ENCODE results near the gene TAPT1. TPM values are rescaled to one million over a fixed set of nuclear protein-coding genes. Genes with fewer than 3 reads are reported as not detected.
A peak's percentile ranks its signal among the peaks of the same experiment; 100 is the strongest.
"Not testable (repeated sequence)": the region's sequence is repeated elsewhere in the genome, so short reads cannot be mapped to it uniquely, and the experiment has no call there.

TAPT1 gene
- total RNA-seq, 2 experiments from 2014 or later: 32.6 to 34.4 TPM

DNA sequence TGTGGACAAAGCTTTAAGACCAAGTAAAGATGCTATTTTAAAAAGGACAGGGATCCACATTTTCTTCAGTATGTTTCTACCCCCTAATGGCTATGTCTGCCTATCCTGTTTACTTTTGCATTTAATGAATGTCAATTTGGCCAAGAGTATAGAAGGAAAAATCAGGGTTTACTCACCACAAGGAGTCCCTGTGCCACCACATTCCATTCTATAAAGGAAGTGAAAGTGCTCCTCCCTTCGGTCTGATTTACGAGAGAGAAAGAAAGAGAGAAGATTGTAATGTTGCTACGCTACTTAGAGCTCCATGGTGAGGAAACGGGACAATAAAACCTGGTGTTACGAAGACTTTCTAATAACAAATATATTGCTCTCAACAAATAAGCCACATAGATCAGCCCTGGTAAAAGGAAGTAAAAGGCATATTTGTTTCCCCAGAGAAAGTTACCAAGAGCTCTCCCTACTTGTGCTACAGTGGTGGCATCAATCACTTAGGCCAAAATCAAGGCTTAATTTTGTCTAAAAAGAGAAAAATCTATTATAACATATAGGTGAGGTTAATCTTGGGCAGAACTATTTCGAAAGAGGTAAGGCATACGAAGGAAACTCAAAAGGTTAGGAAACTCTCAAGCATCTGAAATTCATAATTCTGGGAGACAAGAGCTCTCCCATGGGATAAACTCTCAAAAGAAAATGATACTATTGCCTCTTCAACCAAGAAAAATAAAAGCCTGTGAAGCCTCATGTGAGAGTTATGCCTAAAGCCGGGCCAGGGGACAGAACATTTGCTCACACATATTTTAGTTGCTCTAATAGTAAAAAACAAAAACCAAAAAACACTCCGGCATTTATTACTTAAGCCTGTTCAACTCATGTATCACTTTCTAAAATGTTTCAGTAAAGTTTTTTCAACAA lies 29.5 kb downstream of the TAPT1 start:
- ATAC-seq (peak; percentile 19), DNase-seq (no peak)
- Mint-ChIP-seq H3K27ac (peak overlapping the region; percentile 4), H3K4me1 (peaks cover 36% of the 10 kb centered on the region), H3K27me3 (no peaks in the 10 kb centered on the region), H3K36me3 (ENCODE audit: low read depth) (peaks cover 32% of the 10 kb centered on the region), H3K9me3 (ENCODE audit: low read depth) (no peaks in the 10 kb centered on the region), H3K4me3 (no peak overlapping the region)
- ChIA-PET CTCF (interaction anchor here (0.6 to 2.9 kb wide), 11 partner anchors 10 to 314 kb away, joined by 3 to 32 read pairs (median 3); no protein-coding TSS in a partner anchor), POLR2A (no interaction called here)
- intact Hi-C loops (cut with DNase I, micrococcal nuclease): loop anchor here in 1 of 2 experiments (2.0 kb wide), 1 partner anchor 170 kb away; no protein-coding TSS in a partner anchor

DNA sequence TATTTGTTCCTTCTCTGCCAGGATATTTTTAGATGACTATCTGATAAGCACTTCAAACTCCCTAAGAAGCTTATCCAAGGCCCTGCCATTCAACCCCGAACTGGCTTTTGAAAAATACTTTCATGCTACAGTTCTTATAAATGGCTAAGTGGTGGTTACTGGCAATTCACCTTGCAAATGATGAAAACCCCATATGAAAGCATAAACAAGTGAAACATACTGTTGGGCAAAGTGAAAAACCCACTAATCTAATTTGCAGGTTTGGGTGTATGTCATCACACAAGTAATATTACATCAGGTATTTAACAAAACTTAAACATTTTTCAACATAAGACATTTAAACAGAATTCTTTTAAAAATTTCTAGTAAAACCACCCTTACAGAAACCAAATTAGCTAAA lies 31.1 kb downstream of the TAPT1 start:
- no peak overlapping the region for H3K27ac Mint-ChIP-seq
- no peak overlapping the region for H3K4me3 Mint-ChIP-seq
- ATAC-seq (peak; percentile 47), DNase-seq (no peak)
- H3K27me3 Mint-ChIP-seq: no peaks in the 10 kb centered on the region
- intact Hi-C loops (cut with DNase I, micrococcal nuclease): no loop called here
- POLR2A ChIA-PET: interaction anchor here (0.7 kb wide), 1 partner anchor 12 kb away, joined by 4 read pairs; no protein-coding TSS in a partner anchor
- peaks cover 35% of the 10 kb centered on the region for H3K4me1 Mint-ChIP-seq
- CTCF ChIA-PET: interaction anchor here (2.9 kb wide), 1 partner anchor 12 kb away, joined by 32 read pairs; no protein-coding TSS in a partner anchor
- H3K36me3 Mint-ChIP-seq (ENCODE audit: low read depth): peaks cover 31% of the 10 kb centered on the region
- no peaks in the 10 kb centered on the region for H3K9me3 Mint-ChIP-seq (ENCODE audit: low read depth)

DNA sequence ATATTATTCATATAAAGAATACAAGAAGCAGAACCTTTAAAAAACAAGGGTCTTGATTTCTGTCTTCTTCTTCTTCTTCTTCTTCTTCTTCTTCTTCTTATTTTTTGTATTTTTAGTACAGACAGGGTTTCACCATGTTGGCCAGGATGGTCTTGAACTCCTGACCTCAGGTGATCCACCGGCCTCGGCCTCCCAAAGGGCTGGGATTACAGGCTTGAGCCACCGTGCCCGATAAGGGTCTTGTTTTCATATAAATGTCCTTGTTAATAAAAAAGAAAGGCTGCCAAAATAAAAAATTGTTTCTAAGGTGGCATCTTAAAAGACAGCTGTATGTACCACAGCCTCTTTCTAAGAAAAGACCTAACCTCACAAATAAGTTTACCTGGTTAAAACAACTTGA lies 31.5 kb downstream of the TAPT1 start:
- H3K4me1 Mint-ChIP-seq: peaks cover 35% of the 10 kb centered on the region
- ChIA-PET CTCF (interaction anchor here (2.9 kb wide), 1 partner anchor 12 kb away, joined by 32 read pairs; no protein-coding TSS in a partner anchor), POLR2A (interaction anchor here (0.7 kb wide), 1 partner anchor 12 kb away, joined by 4 read pairs; no protein-coding TSS in a partner anchor)
- H3K27me3 Mint-ChIP-seq; ATAC-seq; H3K9me3 Mint-ChIP-seq (ENCODE audit: low read depth); DNase-seq; H3K27ac Mint-ChIP-seq; H3K4me3 Mint-ChIP-seq; intact Hi-C loops (cut with DNase I, micrococcal nuclease): not testable (repeated sequence)
- peaks cover 33% of the 10 kb centered on the region for H3K36me3 Mint-ChIP-seq (ENCODE audit: low read depth)

DNA sequence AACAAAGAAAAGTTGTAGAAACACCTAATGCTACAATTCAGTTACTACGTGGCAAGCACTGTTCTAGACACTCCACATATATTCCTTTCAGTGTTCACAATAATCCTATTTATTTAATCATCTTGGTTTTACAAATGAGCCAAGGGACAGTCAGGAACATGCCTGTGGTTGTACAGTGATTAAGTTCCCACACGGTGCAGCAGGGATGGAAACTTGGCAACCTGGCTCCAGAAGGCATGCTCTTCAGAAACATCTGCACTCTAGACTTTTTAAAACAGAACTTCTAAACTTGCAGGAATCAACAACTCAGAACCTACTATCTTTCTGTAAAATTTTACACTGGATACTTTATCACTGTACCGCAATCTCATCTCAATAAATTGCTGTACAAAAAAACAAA lies 32.1 kb downstream of the TAPT1 start:
- CTCF ChIA-PET: no interaction called here
- DNase-seq (no peak), ATAC-seq (no peak)
- H3K4me3 Mint-ChIP-seq: no peak overlapping the region
- peaks cover 39% of the 10 kb centered on the region for H3K36me3 Mint-ChIP-seq (ENCODE audit: low read depth)
- POLR2A ChIA-PET: no interaction called here
- H3K27me3 Mint-ChIP-seq: no peaks in the 10 kb centered on the region
- intact Hi-C loops (cut with DNase I, micrococcal nuclease): no loop called here
- H3K4me1 Mint-ChIP-seq: peaks cover 35% of the 10 kb centered on the region
- no peaks in the 10 kb centered on the region for H3K9me3 Mint-ChIP-seq (ENCODE audit: low read depth)
- H3K27ac Mint-ChIP-seq: peak overlapping the region; percentile 25

DNA sequence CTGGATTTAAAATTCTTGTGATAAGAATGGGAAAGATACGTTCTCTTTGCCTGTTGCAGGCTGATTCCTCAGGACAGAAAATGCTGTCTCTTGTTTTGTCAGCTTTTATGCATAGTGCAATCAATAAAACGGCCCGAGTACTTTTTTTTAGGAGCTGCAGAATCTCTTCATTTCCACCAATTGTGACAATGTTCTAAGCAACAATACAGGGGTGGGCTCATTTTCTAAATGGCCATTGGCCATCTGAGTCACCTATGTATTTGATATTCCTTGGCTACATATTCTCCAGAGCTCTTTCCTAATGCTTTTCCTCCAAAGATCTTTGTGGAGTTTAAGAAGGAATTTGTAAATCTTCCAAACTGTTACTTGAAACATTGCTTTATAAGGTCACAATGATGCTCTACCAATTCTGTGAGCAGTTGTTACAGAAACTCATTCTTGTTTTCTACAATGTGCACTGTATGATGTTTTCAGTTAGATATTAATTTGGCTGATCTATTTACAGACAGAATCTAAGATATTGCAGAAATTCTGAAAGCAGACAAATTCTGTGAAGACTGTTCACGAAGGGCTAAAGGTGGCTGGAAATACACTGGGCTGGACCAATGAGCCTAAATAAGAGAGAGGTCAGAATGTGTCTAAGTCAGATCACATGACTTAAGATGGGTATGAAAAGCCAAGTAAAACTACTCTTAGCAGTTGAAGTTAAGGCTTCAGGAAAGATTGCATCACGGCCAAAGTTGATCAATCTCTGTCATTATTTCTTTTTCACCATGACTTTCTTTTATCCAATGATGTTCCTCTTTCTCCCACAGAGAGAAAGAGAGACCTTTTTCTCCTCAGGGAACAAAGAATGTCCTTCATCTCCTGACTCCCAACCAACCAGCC lies 33.4 kb downstream of the TAPT1 start:
- no peak overlapping the region for H3K4me3 Mint-ChIP-seq
- POLR2A ChIA-PET: no interaction called here
- peak overlapping the region; percentile 28 for H3K27ac Mint-ChIP-seq
- H3K9me3 Mint-ChIP-seq (ENCODE audit: low read depth): no peaks in the 10 kb centered on the region
- intact Hi-C loops (cut with DNase I, micrococcal nuclease): no loop called here
- CTCF ChIA-PET: interaction anchor here (0.6 to 1.3 kb wide), 4 partner anchors 10 to 542 kb away, joined by 3 to 6 read pairs (median 4); no protein-coding TSS in a partner anchor
- H3K27me3 Mint-ChIP-seq: no peaks in the 10 kb centered on the region
- H3K4me1 Mint-ChIP-seq: peaks cover 30% of the 10 kb centered on the region
- no peak for DNase-seq
- no peak for ATAC-seq
- peaks cover 37% of the 10 kb centered on the region for H3K36me3 Mint-ChIP-seq (ENCODE audit: low read depth)

DNA sequence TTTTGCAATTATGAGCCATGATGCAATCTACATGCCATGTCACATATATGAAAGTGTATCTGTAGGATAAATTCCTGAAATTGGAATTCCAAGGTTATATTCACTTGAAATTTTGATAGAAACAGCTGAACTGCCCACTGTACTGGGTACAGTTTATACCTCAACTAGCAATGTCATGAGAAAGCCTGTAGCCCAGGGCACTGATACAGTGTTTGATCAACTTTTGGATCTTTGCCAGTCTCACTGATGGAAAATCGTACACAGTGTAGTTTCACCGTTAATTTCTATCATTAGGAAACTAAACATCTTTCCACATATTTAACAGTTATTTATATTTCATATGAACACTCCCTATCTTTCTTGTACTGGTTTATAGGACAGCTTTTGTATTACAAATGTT lies 34.2 kb downstream of the TAPT1 start:
- intact Hi-C loops (cut with DNase I, micrococcal nuclease): no loop called here
- Mint-ChIP-seq H3K27ac (no peak overlapping the region), H3K36me3 (ENCODE audit: low read depth) (peaks cover 37% of the 10 kb centered on the region), H3K27me3 (no peaks in the 10 kb centered on the region), H3K9me3 (ENCODE audit: low read depth) (no peaks in the 10 kb centered on the region), H3K4me1 (peaks cover 24% of the 10 kb centered on the region), H3K4me3 (no peak overlapping the region)
- ChIA-PET POLR2A (no interaction called here), CTCF (interaction anchor here (0.9 to 1.6 kb wide), 4 partner anchors 9 to 164 kb away, joined by 3 to 6 read pairs (median 4); no protein-coding TSS in a partner anchor)
- no peak for ATAC-seq
- DNase-seq: no peak

DNA sequence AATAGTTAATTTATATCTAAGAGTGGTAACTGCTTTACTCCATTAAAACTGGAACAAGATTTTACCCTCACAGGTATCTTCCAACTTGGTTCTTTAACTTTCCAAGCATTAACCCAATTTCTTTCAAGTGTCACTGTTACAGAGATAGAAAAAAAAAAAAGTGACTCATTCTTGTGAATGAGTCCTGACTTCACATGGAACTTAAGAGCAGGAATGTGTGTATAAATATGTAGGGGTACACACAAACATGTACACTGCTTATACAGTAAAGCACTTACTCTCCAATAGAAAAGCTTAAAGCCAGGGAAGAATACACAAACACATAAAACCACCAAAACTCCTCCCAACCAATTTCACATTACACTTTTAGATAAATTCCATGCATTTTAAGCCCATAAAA lies 38.8 kb downstream of the TAPT1 start:
- ATAC-seq (no peak), DNase-seq (no peak)
- Mint-ChIP-seq H3K4me1 (no peaks in the 10 kb centered on the region), H3K4me3 (no peak overlapping the region), H3K27ac (no peak overlapping the region), H3K27me3 (no peaks in the 10 kb centered on the region), H3K9me3 (ENCODE audit: low read depth) (no peaks in the 10 kb centered on the region), H3K36me3 (ENCODE audit: low read depth) (peaks cover 27% of the 10 kb centered on the region)
- ChIA-PET CTCF (interaction anchor here (1.9 to 2.2 kb wide), 2 partner anchors 13 to 15 kb away, joined by 6 to 7 read pairs; no protein-coding TSS in a partner anchor), POLR2A (no interaction called here)
- intact Hi-C loops (cut with DNase I, micrococcal nuclease): no loop called here

DNA sequence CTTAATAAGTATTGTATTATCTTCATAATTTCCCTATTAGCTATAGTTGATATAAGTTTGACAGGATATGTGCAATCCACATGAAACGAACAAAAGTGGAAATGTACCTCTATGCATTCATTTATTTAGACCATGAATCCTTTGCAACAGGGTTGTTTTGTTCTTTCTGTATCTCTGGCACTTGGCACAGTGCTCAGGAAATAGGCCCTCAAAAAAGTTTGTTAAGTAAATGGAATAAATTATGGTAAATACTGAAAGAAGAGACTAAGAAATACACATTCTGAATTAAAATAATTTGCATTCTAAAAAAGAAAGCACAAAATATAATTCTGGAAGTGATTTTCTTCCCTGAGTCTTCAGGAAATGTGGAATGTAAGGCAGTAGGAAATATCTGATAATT lies 39.3 kb downstream of the TAPT1 start:
- no peak overlapping the region for H3K27ac Mint-ChIP-seq

DNA sequence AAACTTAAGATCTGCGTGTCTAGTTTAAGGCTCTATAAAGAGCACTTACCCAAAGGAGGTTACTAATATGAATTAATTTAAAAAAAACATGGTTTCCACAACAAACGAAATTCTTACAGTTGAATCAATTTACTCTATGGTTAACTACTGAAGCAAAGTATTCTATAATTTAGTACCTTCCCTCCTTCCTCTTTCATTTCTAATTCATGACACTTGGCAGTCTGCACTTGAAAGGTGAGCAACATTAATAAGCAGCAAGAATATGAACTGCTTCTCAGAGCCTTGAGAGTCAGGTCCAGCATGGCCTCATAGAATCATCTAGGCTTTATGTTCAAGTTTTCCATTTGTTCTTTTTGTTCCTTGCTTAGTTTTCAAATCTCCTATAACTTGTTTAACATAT lies 42.7 kb downstream of the TAPT1 start:
- DNase-seq: no peak
- no peak overlapping the region for H3K4me3 Mint-ChIP-seq
- no peaks in the 10 kb centered on the region for H3K27me3 Mint-ChIP-seq
- ChIA-PET CTCF (interaction anchor here (0.9 to 2.5 kb wide), 4 partner anchors 11 to 80 kb away, joined by 3 to 8 read pairs (median 6); no protein-coding TSS in a partner anchor), POLR2A (no interaction called here)
- no peaks in the 10 kb centered on the region for H3K9me3 Mint-ChIP-seq (ENCODE audit: low read depth)
- intact Hi-C loops (cut with DNase I, micrococcal nuclease): no loop called here
- H3K36me3 Mint-ChIP-seq (ENCODE audit: low read depth): peaks cover 16% of the 10 kb centered on the region
- no peak for ATAC-seq
- no peak overlapping the region for H3K27ac Mint-ChIP-seq
- no peaks in the 10 kb centered on the region for H3K4me1 Mint-ChIP-seq

More for the DNA sequence above, 39.3 kb downstream of the TAPT1 start:
- intact Hi-C loops (cut with DNase I, micrococcal nuclease): no loop called here
- Mint-ChIP-seq H3K4me3 (no peak overlapping the region), H3K4me1 (no peaks in the 10 kb centered on the region), H3K36me3 (ENCODE audit: low read depth) (peaks cover 27% of the 10 kb centered on the region), H3K9me3 (ENCODE audit: low read depth) (no peaks in the 10 kb centered on the region), H3K27me3 (no peaks in the 10 kb centered on the region)
- ATAC-seq: no peak
- ChIA-PET CTCF (interaction anchor here (1.1 to 2.2 kb wide), 5 partner anchors 13 to 185 kb away, joined by 3 to 7 read pairs (median 4); no protein-coding TSS in a partner anchor), POLR2A (no interaction called here)
- DNase-seq: no peak

DNA sequence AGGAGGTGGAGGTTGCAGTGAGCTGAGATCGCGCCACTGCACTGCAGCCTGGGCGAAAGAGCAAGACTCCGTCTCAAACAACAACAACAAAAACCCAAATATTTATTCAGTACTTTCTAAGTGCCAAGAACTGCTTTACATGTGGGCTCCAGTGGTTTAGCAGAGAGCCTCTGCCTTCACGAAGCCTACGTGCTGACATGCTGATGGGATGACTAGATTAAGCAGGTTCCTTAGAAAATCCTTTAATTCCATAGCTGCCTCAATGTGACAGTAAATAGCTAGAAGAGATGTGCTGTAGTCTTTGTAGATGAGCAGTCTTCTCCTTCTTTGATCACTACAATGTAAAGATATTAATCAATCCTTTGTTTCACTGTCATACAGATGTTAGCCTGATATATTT lies 49.6 kb downstream of the TAPT1 start:
- Mint-ChIP-seq H3K27me3 (no peaks in the 10 kb centered on the region), H3K36me3 (ENCODE audit: low read depth) (peaks cover 11% of the 10 kb centered on the region), H3K9me3 (ENCODE audit: low read depth) (no peaks in the 10 kb centered on the region), H3K27ac (no peak overlapping the region), H3K4me3 (no peak overlapping the region), H3K4me1 (no peaks in the 10 kb centered on the region)
- intact Hi-C loops (cut with DNase I, micrococcal nuclease): no loop called here
- ATAC-seq (no peak), DNase-seq (no peak)
- CTCF ChIA-PET: no interaction called here
- POLR2A ChIA-PET: no interaction called here

DNA sequence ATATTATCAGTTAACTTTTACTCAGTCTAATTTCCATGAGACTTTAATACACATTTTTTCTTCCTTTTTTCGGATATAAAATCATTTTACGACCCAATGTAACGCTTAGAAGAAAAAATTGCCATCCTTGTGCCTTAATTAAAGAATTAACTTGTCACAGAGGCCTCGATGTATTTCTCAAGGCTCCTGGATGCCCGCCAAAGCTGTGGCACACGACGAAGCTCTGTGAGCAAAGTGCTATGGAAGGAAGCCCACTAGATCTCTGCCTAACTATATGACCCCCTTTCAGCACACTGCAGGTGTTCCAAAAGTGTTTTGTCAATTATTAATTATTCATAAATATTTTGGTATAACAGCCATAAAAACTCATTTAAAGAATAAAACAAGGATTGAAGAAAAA lies 54.4 kb downstream of the TAPT1 start:
- Mint-ChIP-seq H3K4me3 (no peak overlapping the region), H3K27ac (no peak overlapping the region), H3K27me3 (no peaks in the 10 kb centered on the region), H3K36me3 (ENCODE audit: low read depth) (peaks cover 16% of the 10 kb centered on the region), H3K9me3 (ENCODE audit: low read depth) (no peaks in the 10 kb centered on the region), H3K4me1 (no peaks in the 10 kb centered on the region)
- POLR2A ChIA-PET: no interaction called here
- ATAC-seq: no peak
- CTCF ChIA-PET: no interaction called here
- intact Hi-C loops (cut with DNase I, micrococcal nuclease): no loop called here
- no peak for DNase-seq
